Measurements from ENCODE around the gene DPP4. TPM values are rescaled to one million over a fixed set of nuclear protein-coding genes. Genes with fewer than 3 reads are reported as not detected.
A peak's percentile ranks its signal among the peaks of the same experiment; 100 is the strongest.

The DPP4 gene
- total RNA-seq, 1 donor from 2014 or later, result 55.9 TPM

GRCh38 chr2:162092008-162092390 lies 18.0 kb upstream of the DPP4 start:
- TF ChIP-seq CTCF (conservative IDR thresholded peaks at IDR 0.05), result no peak
- H3K4me3 Mint-ChIP-seq, result no peak overlapping the region
- no peaks in the 10 kb centered on the region for H3K9me3 Mint-ChIP-seq
- peaks cover 9% of the 10 kb centered on the region for H3K4me1 Mint-ChIP-seq (ENCODE audit: unreplicated experiment)
- H3K27me3 Mint-ChIP-seq, result no peaks in the 10 kb centered on the region
- H3K27ac Mint-ChIP-seq, result peak overlapping the region; percentile 58
- no peak for DNase-seq (ENCODE audit: extremely low spot score, unreplicated experiment)
- H3K36me3 Mint-ChIP-seq, result no peaks in the 10 kb centered on the region

DNA sequence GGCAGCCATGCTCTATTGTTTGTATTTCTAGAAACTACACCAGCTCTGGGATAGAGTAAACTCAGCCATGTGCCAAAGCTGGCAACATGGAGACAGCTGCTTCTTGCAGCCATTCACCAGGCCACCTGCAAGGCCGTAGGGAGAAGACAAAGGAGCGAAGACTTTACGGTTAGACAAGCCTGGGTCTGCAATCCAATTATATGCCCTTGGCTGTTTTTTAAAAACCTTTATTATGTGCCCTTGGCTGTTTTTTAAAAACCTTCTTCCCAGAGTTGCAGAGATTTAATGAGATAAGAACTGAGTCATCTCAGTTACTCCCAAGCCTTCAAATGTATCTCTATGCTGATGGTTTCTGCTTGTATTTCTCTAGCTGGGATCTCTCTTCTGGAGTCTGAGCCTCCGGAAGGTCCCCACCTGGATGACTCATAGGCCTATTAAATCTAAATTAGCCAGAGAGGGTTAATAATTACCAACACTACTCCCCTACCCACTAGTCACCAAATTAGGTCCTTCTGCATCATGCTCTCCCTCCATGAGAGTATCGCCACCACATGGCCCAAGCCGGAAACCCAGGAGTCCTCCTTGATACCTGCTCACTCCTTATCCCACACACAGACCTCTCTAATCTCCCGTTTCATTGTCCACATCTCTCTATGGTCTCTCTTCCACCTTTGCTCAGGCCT lies 17.5 kb upstream of the DPP4 start:
- Mint-ChIP-seq H3K27ac (peak overlapping the region; percentile 58), H3K27me3 (no peaks in the 10 kb centered on the region)

GRCh38 chr2:162090109-162090508 lies 16.1 kb upstream of the DPP4 start:
- Mint-ChIP-seq H3K4me3 (no peak overlapping the region), H3K4me1 (ENCODE audit: unreplicated experiment) (peaks cover 9% of the 10 kb centered on the region), H3K27ac (no peak overlapping the region), H3K36me3 (no peaks in the 10 kb centered on the region), H3K27me3 (no peaks in the 10 kb centered on the region), H3K9me3 (no peaks in the 10 kb centered on the region)
- no peak for DNase-seq (ENCODE audit: extremely low spot score, unreplicated experiment)
- TF ChIP-seq CTCF (conservative IDR thresholded peaks at IDR 0.05), result no peak

More for the DNA sequence above, 17.5 kb upstream of the DPP4 start:
- no peaks in the 10 kb centered on the region for H3K36me3 Mint-ChIP-seq
- no peaks in the 10 kb centered on the region for H3K9me3 Mint-ChIP-seq
- no peak for DNase-seq (ENCODE audit: extremely low spot score, unreplicated experiment)
- no peak for TF ChIP-seq CTCF (conservative IDR thresholded peaks at IDR 0.05)
- H3K4me1 Mint-ChIP-seq (ENCODE audit: unreplicated experiment), result peaks cover 9% of the 10 kb centered on the region
- H3K4me3 Mint-ChIP-seq, result no peak overlapping the region

- H3K4me3 Mint-ChIP-seq, result no peak overlapping the region
- no peak for TF ChIP-seq CTCF (conservative IDR thresholded peaks at IDR 0.05)
- no peak for DNase-seq (ENCODE audit: extremely low spot score, unreplicated experiment)
Observed at GRCh38 chr2:162086904-162087303, 12.9 kb upstream of the DPP4 start.

DNA sequence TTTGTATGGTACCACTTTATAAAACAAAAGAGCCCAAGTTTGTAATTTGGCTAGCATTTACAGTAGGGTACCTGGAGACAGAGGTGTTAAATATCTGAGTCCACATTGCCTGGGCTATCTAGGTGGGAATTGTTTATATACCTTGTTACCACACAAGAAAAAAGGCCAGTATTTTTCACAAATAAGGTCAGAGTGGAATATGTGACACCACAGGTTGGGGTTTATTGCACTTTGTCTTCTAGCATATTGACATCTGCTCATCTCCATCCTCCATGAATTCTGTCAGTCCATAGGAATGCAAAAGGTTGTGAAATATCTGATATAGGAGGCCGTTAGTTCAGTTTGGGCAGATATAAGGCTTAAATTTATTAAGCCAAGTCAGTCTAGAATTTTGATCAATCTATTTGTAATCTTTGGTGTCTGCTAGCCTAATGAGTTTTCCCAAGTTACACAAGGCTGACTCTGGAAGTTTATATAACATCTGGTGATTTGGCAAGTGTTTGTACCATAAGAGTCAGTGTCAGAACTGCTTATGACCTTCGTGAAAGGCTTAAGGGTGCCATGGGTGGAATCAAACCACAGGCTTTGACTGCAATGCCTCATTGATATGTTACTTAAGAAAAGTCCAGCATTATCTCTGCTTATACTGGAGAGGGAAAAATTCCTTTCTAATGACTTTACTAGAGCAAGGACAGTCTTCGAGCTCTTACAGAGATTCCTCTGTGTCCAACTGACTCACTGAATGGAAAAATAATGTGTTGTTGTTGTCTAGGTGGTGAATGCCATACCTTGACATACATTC lies 11.3 kb upstream of the DPP4 start:
- Mint-ChIP-seq H3K9me3 (no peaks in the 10 kb centered on the region), H3K4me3 (no peak overlapping the region), H3K27me3 (peaks cover 4% of the 10 kb centered on the region), H3K27ac (no peak overlapping the region), H3K4me1 (ENCODE audit: unreplicated experiment) (no peaks in the 10 kb centered on the region), H3K36me3 (no peaks in the 10 kb centered on the region)
- DNase-seq (ENCODE audit: extremely low spot score, unreplicated experiment), result no peak
- no peak for TF ChIP-seq CTCF (conservative IDR thresholded peaks at IDR 0.05)

More at GRCh38 chr2:162086904-162087303, 12.9 kb upstream of the DPP4 start:
- Mint-ChIP-seq H3K36me3 (no peaks in the 10 kb centered on the region), H3K4me1 (ENCODE audit: unreplicated experiment) (peaks cover 4% of the 10 kb centered on the region), H3K27me3 (peaks cover 4% of the 10 kb centered on the region), H3K9me3 (no peaks in the 10 kb centered on the region), H3K27ac (no peak overlapping the region)
